ENCODE results near the gene ADAP1.

DNA sequence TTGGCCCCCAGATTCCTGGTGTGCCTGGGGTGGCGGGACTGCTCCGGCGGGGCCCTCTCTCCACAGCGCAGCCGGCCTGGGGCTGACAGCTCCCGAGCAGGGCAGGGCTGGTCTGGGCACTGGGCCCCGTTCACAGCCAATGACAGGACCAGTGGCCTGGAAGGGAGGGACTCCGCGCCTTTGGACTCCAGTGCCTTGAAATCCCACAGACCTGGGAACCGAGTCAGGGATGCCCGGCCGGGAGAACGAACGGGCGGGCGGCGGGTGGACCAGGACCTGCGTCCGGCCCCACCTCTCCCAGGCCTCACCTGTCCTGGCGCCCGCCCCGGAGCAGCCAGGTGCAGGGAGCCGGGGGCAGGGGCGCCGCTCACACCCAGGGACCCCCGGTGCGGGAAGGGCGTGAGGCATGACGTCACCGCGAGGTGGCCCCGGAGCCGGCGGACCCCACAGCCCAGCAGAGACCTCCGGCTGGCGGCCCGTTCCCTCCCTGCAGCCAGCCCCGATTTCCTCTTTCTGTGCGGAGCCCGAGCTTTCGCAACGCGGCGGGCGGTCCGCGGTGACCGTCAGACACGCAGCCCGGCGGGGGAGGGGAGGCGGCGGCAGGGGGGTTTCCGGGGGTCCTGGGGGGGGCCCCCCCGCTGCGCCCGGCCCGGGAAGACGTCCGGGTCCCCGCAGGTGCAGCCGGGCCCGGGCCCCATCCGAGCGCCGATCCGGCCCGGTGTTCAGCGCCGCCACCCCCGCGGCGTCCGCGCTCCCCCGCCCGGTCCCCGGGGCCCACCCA lies 743 bp downstream of the ADAP1 start:
- no peak for TF ChIP-seq EP300 (IDR thresholded peaks at IDR 0.05)
- TF ChIP-seq, protein P1, sequence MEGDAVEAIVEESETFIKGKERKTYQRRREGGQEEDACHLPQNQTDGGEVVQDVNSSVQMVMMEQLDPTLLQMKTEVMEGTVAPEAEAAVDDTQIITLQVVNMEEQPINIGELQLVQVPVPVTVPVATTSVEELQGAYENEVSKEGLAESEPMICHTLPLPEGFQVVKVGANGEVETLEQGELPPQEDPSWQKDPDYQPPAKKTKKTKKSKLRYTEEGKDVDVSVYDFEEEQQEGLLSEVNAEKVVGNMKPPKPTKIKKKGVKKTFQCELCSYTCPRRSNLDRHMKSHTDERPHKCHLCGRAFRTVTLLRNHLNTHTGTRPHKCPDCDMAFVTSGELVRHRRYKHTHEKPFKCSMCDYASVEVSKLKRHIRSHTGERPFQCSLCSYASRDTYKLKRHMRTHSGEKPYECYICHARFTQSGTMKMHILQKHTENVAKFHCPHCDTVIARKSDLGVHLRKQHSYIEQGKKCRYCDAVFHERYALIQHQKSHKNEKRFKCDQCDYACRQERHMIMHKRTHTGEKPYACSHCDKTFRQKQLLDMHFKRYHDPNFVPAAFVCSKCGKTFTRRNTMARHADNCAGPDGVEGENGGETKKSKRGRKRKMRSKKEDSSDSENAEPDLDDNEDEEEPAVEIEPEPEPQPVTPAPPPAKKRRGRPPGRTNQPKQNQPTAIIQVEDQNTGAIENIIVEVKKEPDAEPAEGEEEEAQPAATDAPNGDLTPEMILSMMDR (IDR thresholded peaks at IDR 0.05) = no peak
